Metanephros (tissue), 1 donor: ENCODE measurements around the gene ADAM15. TPM values are rescaled to one million over a fixed set of nuclear protein-coding genes. Genes with fewer than 3 reads are reported as not detected.

Experiments used
- total RNA-seq: library from RNA; depleted of rRNA; stranded (reverse); fragments of >200 nt; gene quantifications from one replicate; pipeline ENCODE4 v1.2.3, GENCODE V29; 2014

Gene ADAM15, protein sequence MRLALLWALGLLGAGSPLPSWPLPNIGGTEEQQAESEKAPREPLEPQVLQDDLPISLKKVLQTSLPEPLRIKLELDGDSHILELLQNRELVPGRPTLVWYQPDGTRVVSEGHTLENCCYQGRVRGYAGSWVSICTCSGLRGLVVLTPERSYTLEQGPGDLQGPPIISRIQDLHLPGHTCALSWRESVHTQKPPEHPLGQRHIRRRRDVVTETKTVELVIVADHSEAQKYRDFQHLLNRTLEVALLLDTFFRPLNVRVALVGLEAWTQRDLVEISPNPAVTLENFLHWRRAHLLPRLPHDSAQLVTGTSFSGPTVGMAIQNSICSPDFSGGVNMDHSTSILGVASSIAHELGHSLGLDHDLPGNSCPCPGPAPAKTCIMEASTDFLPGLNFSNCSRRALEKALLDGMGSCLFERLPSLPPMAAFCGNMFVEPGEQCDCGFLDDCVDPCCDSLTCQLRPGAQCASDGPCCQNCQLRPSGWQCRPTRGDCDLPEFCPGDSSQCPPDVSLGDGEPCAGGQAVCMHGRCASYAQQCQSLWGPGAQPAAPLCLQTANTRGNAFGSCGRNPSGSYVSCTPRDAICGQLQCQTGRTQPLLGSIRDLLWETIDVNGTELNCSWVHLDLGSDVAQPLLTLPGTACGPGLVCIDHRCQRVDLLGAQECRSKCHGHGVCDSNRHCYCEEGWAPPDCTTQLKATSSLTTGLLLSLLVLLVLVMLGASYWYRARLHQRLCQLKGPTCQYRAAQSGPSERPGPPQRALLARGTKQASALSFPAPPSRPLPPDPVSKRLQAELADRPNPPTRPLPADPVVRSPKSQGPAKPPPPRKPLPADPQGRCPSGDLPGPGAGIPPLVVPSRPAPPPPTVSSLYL
- total RNA-seq: 49.9 TPM

DNA sequence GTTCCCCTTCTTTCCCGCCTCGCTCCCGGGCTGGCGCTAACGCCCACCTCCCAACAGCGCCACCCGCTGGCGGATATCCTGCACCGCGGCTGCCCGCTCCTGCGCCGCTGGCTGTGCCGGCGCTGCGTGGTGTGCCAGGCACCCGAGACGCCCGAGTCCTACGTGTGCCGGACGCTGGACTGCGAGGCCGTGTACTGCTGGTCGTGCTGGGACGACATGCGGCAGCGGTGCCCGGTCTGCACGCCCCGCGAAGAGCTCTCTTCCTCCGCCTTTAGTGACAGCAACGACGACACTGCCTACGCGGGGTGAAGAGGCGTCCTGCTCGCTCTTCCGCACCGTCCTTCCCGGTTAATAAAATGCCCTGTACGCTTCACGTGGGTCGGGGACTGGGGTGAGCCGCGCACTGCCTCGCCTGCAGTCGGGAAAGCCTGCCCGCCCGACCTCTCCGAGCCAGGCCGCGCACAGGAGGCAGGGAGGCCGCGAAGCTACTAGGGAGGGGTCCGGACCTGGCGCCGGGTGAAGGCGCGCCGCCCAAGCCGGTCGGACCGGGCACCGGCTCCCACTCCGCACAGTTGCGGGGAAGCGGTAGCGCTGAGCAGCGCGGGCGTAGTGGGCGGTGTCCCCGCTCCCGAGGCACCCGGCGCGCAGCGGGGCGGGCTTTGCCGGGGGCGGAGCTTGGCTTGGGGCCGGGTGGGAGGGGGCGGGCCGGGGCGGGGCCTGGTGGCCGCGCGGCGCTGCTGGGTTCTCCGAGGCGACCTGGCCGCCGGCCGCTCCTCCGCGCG is at the start of gene ADAM15:
TSS of gene ADAM15 (plus strand) at position 757 of the 782 bp plus-strand sequence. CDS start 71 bp downstream, outside the sequence.

DNA sequence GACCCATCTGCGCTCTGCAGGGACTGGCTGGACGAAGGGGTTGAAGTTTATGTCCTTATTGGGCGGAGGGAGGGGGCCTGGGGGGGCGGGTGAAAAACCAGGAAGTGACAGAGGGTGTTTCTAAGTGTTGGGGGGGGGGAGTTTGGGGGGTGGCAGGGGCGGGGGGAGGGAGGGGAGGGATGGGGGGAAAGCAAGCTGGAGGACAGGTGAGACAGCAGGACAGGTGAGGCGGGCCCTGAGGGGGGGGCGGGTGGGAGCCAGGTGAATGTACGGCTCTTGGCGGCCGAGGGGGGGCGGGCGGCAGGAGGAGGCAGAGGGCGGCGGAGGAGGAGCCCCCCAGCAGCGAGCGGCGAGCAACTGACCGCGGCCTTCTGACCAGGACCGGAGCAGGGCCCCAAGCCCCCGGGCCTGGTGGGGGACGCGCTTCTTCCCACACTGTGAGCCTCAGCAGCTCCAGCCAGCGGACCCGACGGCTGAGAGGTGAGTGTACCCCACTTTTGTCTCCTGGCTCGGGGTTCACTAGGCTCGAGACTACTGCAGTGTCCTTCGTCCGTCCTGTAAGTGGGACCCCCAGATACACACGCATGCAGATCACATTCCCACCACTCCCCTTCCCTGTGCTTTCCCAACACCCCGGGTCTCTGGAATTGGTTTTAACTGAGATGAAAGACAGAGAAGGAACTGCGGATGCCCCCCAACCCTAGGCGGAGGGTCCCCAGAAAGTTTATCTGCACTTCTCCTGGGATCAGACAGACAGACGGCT is 48.5 kb upstream of the ADAM15 start, which contains the start of gene ZBTB7B:
TSS of gene ZBTB7B (plus strand) at position 339 of the 763 bp plus-strand sequence. CDS start 11,859 bp downstream, outside the sequence.

DNA sequence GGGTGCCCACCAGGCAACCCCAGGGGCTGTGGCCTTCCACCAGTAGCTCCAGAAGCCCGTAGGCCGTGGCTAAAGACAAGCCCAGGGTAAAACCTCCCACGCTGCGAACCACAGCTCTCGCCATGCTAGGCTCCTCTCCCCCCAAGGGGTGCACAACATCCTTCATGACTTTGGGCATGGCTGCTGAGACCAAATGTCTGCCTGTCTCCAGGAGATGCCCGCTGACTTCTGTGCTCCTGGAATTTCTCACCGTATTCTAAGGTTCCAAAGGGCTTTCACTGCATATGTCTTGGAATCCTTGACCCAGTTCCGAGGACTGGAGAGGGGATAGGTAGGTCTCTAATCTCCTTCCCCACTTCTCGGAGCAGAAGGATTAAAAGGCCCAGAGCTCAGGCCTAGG is 17.6 kb upstream of the ADAM15 start, which contains the start of the genes DCST1 and DCST2:
TSS of gene DCST1 (plus strand) at position 301 of the 400 bp plus-strand sequence. CDS start 213 bp downstream, outside the sequence.
TSS of gene DCST2 (minus strand) at position 258 of the 400 bp plus-strand sequence. CDS start at position 178, 80 bp downstream.

DNA sequence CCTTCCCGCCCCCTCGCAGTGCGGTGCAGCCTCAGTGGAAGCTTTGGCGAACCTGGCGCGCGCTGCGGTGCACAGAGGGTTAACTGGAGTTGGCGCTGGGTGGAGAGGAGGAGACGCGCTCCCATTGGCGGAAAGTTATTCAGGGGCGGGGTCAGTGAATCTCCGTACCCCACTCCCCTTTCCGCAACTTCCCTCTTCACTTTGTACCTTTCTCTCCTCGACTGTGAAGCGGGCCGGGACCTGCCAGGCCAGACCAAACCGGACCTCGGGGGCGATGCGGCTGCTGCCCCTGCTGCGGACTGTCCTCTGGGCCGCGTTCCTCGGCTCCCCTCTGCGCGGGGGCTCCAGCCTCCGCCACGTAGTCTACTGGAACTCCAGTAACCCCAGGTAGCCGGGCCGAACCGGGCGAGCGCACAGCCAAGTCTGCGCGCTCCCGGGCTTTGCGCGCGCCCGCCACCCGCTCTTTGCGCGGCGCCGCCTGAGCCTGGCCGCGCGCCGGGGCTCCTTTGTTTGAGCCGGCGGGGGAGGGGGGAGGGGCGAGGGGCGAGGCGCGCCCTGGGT is 12.5 kb downstream of the ADAM15 start, which contains the start of gene EFNA4:
TSS of gene EFNA4 (plus strand) at position 191 of the 561 bp plus-strand sequence. CDS start at position 275, 84 bp downstream.

GRCh38 chr1:155078469-155079209 is 27.5 kb downstream of the ADAM15 start, which contains the start of gene EFNA3:
EFNA3 (plus strand) TSS chr1:155078837; CDS start chr1:155078942, 105 bp downstream.

Other genes starting within 250 kb of the ADAM15 start
- gene KCNN3, start 181.0 kb upstream of the ADAM15 start, total RNA-seq: 5.3 TPM
- gene PMVK, start 114.6 kb upstream of the ADAM15 start, total RNA-seq: 15.4 TPM
- gene PBXIP1, start 95.2 kb upstream of the ADAM15 start, total RNA-seq: 122 TPM
- gene PYGO2, start 89.5 kb upstream of the ADAM15 start, total RNA-seq: 22.4 TPM
- gene SHC1, start 80.6 kb upstream of the ADAM15 start, total RNA-seq: 56.2 TPM
- 33.5 TPM for gene CKS1B, start 76.6 kb upstream of the ADAM15 start, total RNA-seq
- 18.3 TPM for gene FLAD1, start 68.0 kb upstream of the ADAM15 start, total RNA-seq
- not detected for gene LENEP, start 57.7 kb upstream of the ADAM15 start, total RNA-seq
- 18.6 TPM for gene ZBTB7B, start 48.5 kb upstream of the ADAM15 start, total RNA-seq
- gene DCST2, start 17.5 kb upstream of the ADAM15 start, total RNA-seq: 0.53 TPM
- not detected for gene DCST1, start 17.5 kb upstream of the ADAM15 start, total RNA-seq
- gene EFNA4, start 12.4 kb downstream of the ADAM15 start, total RNA-seq: 11.8 TPM
- 6.0 TPM for gene EFNA3, start 27.5 kb downstream of the ADAM15 start, total RNA-seq
- gene EFNA1, start 76.6 kb downstream of the ADAM15 start, total RNA-seq: 74.2 TPM
- gene SLC50A1, start 84.5 kb downstream of the ADAM15 start, total RNA-seq: 33.7 TPM
- gene DPM3, start 89.2 kb downstream of the ADAM15 start, total RNA-seq: 33.9 TPM
- 80.7 TPM for gene KRTCAP2, start 122.0 kb downstream of the ADAM15 start, total RNA-seq
- 2.3 TPM for gene TRIM46, start 122.5 kb downstream of the ADAM15 start, total RNA-seq
- 27.5 TPM for gene THBS3, start 156.6 kb downstream of the ADAM15 start, total RNA-seq
- gene MTX1, start 157.4 kb downstream of the ADAM15 start, total RNA-seq: 41.6 TPM
- 12.8 TPM for gene ENTREP3, start 204.2 kb downstream of the ADAM15 start, total RNA-seq
- 45.5 TPM for gene SCAMP3, start 211.0 kb downstream of the ADAM15 start, total RNA-seq
- gene CLK2, start 222.2 kb downstream of the ADAM15 start, total RNA-seq: 63.5 TPM
- 4.6 TPM for gene HCN3, start 226.1 kb downstream of the ADAM15 start, total RNA-seq